HUES48 (cell line): Measurements from ENCODE around the gene ARHGEF19.
"Not testable (repeated sequence)": the region's sequence is repeated elsewhere in the genome, so short reads cannot be mapped to it uniquely, and the experiment has no call there.

Experiments used
- H3K27ac ChIP-seq: one replicate; pipeline ENCODE4 v1.7.0; 2013; ENCODE audit warnings: low read depth, low read length, inconsistent platforms
- H3K27me3 ChIP-seq: 2 replicates; pipeline ENCODE4 v1.6.1; 2013; ENCODE audit warnings: mild to moderate bottlenecking, low read length; ENCODE audit not compliant: control insufficient read depth, insufficient read depth
- H3K36me3 ChIP-seq: 2 replicates; pipeline ENCODE4 v1.6.1; 2013; ENCODE audit warnings: low read length; ENCODE audit not compliant: control insufficient read depth, insufficient read depth
- H3K4me1 ChIP-seq: 2 replicates; pipeline ENCODE4 v1.6.1; 2013; ENCODE audit warnings: mild to moderate bottlenecking, low read length; ENCODE audit not compliant: control insufficient read depth, insufficient read depth
- H3K4me3 ChIP-seq: 2 replicates; pipeline ENCODE4 v1.5.1; 2013; ENCODE audit warnings: mild to moderate bottlenecking, low read depth, low read length
- H3K9ac ChIP-seq: 2 replicates; pipeline ENCODE4 v1.6.1; 2013; ENCODE audit warnings: mild to moderate bottlenecking, low read depth, low read length, moderate library complexity
- H3K9me3 ChIP-seq: 2 replicates; pipeline ENCODE4 v1.6.1; 2013; ENCODE audit warnings: low read length; ENCODE audit not compliant: control insufficient read depth, insufficient read depth

The ARHGEF19 gene

DNA sequence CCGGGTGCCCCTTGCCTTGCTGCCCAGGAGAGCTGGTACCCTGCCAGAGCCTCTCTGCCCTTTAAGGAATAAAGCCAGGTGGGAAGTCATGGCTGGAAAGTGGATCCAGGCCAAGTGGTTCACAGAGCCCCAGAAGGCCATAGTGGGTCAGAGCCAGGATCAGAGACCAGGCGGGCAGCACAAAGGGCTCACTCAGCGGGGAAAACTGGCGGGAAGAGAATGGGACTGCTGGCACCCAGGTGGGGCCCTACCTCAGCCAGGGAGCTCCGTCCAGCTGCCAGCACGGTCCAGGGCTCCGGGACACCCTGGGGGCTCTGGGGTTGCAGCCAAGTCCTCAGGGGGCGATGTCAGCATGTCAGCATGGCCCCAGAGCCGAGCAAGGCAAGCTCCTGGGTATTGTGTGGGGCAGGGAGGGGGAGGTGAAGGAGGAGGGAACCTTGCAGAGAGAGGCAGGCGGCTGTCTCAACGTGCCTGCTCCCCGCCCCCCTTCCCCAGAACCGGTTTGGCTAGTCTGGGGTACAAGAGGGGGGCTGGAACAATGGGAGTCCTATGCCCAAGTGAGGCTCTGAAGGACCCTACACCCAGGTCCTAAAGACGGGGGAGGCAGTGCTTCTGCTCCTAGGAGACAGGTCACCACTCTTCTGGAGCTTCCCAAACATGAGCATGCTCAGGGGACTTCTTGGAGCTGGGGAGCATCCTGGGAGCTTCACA lies at the start of gene ARHGEF19:
Gene ARHGEF19, minus strand, starts transcription at position 402 of the 711 bp plus-strand sequence. CDS start 3,598 bp downstream, outside the sequence.
- peaks cover 9% of the 10 kb centered on the region for H3K27me3 ChIP-seq
- H3K27ac ChIP-seq = peak within 1 kb of the TSS; percentile 63
- H3K4me1 ChIP-seq = peaks cover 40% of the 10 kb centered on the region
- peak within 1 kb of the TSS; percentile 73 for H3K4me3 ChIP-seq
- H3K9me3 ChIP-seq = no peaks in the 10 kb centered on the region
- peak within 1 kb of the TSS; percentile 80 for H3K9ac ChIP-seq
- H3K36me3 ChIP-seq = no peaks in the 10 kb centered on the region

DNA sequence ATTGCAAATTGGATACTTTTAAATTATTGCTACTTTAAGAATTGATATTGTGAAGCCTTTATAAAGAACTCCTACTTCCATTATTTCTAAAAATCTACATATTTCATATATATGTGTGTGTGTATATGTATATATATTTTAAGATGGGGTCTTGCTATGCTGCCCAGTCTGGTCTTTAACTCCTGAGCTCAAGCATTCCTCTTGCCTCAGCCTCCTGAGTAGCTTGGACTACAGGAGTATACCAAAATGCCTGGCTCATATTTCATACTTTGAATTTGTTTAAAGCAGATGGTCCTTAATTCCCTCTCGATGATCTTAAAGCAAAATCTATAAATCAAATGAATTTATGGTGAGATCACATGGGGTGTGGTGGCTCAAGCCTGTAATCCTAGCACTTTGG lies 49.6 kb upstream of the ARHGEF19 start:
- H3K36me3 ChIP-seq = no peaks in the 10 kb centered on the region
- no peaks in the 10 kb centered on the region for H3K4me1 ChIP-seq
- no peak overlapping the region for H3K9ac ChIP-seq
- no peaks in the 10 kb centered on the region for H3K27me3 ChIP-seq
- H3K27ac ChIP-seq = no peak overlapping the region
- H3K4me3 ChIP-seq = no peak overlapping the region
- no peaks in the 10 kb centered on the region for H3K9me3 ChIP-seq

DNA sequence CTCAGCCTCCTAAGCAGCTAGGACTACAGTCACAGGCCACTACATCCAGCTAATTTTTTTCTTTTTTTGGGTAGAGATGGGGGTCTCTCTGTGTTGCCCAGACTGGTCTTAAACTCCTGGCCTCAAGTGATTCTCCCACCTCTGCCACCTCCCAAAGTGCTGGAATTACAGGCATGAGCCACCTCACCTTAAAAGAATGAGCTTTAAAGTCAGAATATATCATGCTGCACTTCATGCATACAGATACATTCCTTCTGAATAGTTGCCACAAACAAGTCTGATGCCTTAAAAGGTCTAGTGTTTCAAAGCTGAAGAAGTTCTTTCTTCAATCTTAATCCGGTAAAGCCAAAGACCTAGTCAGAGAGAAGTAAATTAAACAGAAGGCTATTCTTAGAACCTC lies 48.4 kb upstream of the ARHGEF19 start:
- H3K9ac ChIP-seq = no peak overlapping the region
- peaks cover 9% of the 10 kb centered on the region; the same call in 1 of the 2 replicates for H3K36me3 ChIP-seq
- no peaks in the 10 kb centered on the region for H3K9me3 ChIP-seq
- no peaks in the 10 kb centered on the region for H3K4me1 ChIP-seq
- no peak overlapping the region for H3K27ac ChIP-seq
- no peaks in the 10 kb centered on the region for H3K27me3 ChIP-seq
- H3K4me3 ChIP-seq = no peak overlapping the region

DNA sequence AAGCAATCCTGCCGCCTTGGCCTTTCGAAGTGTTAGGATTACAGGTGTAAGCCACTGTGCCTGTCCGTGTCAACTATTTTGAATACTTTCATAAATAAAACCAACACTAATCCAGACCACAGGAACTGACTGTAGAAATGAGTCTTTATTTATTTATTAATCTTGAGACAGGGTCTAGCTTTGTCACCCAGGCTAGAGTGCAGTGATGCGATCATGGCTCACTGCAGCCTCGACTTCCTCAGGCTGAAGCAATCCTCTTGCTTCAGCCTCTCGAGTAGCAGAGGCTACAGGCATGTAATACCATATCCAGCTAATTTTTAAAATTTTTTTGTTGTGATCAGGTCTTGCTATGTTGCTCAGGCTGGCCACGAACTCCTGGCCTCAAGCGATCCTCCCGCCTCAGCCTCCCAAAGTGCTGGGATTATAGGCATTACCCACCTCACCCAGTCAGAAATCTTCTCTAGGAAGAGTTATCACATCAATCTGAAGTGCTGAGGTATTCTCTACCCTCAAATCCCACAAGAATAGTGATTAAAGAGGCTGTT lies 46.2 kb upstream of the ARHGEF19 start:
- Histone ChIP-seq H3K36me3 (peaks cover 25% of the 10 kb centered on the region), H3K9me3 (no peaks in the 10 kb centered on the region), H3K9ac (no peak overlapping the region), H3K4me1 (no peaks in the 10 kb centered on the region), H3K27ac (no peak overlapping the region), H3K27me3 (no peaks in the 10 kb centered on the region), H3K4me3 (no peak overlapping the region)

DNA sequence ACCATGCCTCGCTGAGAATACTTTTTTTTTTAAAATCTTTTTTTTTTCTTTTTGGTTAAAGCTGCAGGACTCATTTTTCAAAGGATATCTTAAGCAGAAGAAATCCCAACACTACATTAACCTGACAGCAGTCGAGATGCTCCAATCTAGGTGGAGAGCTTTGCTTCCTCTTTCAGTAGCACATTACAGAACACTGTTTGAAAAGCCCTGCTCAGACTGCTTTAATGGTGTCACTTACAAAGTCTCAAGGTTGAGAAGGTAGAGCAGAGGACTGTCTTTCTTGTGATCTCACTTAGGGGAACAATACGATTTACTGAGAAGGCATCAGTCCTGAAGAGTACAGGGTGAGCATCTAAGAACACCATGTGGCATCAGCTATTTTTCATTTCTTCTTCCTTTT lies 45.5 kb upstream of the ARHGEF19 start:
- no peak overlapping the region for H3K4me3 ChIP-seq
- no peak overlapping the region for H3K27ac ChIP-seq
- H3K9ac ChIP-seq = no peak overlapping the region
- peaks cover 32% of the 10 kb centered on the region for H3K36me3 ChIP-seq
- no peaks in the 10 kb centered on the region for H3K4me1 ChIP-seq
- H3K9me3 ChIP-seq = no peaks in the 10 kb centered on the region
- H3K27me3 ChIP-seq = no peaks in the 10 kb centered on the region

DNA sequence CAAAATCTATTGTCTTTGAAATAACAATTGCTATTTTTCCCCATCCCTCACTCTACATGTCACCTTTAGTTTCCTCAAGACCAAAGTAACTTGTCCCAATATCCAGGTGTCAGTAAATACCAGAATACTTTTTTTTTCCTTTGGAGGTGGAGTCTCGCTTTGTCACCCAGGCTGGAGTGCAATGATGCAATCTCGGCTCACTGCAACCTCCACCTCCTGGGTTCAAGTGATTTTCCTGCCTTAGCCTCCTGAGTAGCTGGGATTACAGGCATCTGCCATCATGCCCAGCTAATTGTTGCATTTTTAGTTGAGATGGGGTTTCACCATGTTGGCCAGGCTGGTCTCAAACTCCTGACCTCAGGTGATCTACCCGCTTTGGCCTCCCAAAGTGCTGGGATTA lies 45.1 kb upstream of the ARHGEF19 start:
- peaks cover 36% of the 10 kb centered on the region for H3K36me3 ChIP-seq
- not testable (repeated sequence) for H3K4me1 ChIP-seq, H3K9me3 ChIP-seq, H3K4me3 ChIP-seq, H3K9ac ChIP-seq, H3K27me3 ChIP-seq, H3K27ac ChIP-seq

DNA sequence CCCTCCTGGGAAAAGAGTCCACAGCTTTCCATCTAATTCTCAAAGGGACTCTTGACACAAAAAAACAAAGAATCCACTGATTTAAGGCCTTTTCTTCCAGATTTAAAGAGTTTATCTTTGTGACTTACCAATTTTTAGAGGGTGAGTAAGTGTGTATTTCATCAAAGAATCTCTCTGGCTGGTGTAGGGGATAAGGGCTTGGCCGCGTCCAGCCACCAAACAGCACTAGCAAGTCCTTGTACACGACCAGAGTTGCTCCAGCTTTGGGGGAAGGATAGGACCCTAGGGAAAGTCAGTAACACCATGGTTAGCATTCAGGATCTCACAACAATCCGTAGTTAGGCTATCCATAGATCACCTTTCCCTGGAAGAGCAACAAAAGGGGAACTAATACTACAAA lies 44.0 kb upstream of the ARHGEF19 start:
- H3K4me3 ChIP-seq = no peak overlapping the region
- H3K27me3 ChIP-seq = no peaks in the 10 kb centered on the region
- H3K36me3 ChIP-seq = peaks cover 47% of the 10 kb centered on the region
- no peaks in the 10 kb centered on the region for H3K9me3 ChIP-seq
- no peak overlapping the region for H3K9ac ChIP-seq
- no peak overlapping the region for H3K27ac ChIP-seq
- no peaks in the 10 kb centered on the region for H3K4me1 ChIP-seq

DNA sequence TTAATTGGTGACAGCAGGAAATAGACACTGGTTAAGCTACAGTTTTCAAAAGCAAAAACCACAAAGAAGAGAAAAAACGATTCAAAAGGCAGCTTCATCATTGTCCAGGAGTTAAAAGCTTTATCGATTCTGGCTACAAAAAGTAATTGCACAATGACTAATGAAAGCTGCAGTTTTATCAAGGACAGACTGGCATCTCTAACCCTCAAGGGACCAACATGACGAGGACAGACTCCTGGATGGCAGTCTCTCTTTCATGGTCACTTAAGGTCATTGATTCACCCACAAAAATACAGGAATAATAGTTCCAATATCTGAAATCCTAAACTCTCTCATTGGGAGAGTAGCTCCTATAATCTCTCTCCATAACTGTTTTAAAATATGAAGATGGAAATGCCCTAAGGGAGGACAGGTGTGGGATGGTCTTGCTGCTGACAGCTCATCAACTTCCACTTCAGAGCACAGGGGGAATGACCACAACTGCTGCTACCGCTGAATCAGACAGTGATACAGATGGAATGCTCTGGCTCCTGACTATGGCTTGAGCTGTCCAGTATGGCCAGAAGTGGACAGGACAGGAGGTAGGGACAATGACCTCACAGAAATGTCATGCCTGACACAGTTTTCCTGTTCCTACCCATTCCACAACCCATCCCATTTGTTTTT lies 41.9 kb upstream of the ARHGEF19 start:
- Histone ChIP-seq H3K27me3 (no peaks in the 10 kb centered on the region), H3K4me1 (no peaks in the 10 kb centered on the region), H3K36me3 (peaks cover 64% of the 10 kb centered on the region), H3K4me3 (no peak overlapping the region), H3K9ac (no peak overlapping the region), H3K9me3 (no peaks in the 10 kb centered on the region), H3K27ac (no peak overlapping the region)

DNA sequence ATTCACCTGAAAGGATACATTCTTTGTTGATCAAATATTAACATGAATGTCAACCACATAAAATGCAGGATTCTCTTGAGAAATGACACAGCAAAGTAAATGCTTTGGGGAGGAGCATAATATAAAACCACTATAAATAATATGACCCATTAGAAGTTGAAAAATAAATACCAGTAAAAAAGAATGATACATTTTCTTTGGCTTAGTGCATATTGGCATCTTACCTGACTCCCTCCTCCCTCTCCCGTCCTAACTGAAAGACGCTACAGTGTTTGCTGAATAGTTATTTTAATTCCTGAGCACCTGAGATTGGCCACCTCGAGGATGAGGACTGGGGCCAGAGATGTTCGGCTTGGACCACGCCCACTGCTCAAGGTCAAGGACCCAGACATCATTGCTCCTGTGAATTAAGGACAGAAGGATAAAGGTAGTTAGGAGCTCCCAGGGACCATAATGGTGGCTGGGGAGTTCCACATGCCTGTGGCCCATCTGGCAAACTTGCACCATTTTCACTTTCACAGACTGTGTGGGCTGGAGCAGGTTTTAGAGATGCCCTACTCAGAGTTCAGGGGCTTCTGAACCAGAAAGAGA lies 41.0 kb upstream of the ARHGEF19 start:
- no peak overlapping the region for H3K27ac ChIP-seq
- H3K36me3 ChIP-seq = peaks cover 71% of the 10 kb centered on the region
- no peaks in the 10 kb centered on the region for H3K27me3 ChIP-seq
- no peak overlapping the region for H3K4me3 ChIP-seq
- H3K9me3 ChIP-seq = no peaks in the 10 kb centered on the region
- no peak overlapping the region for H3K9ac ChIP-seq
- H3K4me1 ChIP-seq = no peaks in the 10 kb centered on the region

DNA sequence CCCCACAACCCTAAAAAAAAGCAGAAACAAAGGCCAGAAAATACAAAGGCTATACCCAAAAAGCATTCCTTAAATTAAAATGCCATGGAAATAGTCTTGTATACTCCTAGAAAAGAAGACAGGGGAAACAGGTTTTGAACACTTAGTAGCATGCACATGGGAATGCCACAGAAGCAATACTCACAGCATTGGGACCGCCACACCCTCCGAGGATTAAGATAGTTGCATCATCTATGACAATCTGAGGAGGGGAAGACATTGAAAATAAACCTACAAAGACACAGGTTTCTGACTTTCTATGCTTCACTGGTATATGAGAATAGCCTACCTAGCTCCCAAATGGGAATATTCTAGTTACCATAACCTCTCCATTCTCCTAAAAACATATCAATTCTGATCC lies 40.5 kb upstream of the ARHGEF19 start:
- no peaks in the 10 kb centered on the region for H3K27me3 ChIP-seq
- H3K4me3 ChIP-seq = no peak overlapping the region
- no peak overlapping the region for H3K27ac ChIP-seq
- H3K4me1 ChIP-seq = no peaks in the 10 kb centered on the region
- no peak overlapping the region for H3K9ac ChIP-seq
- H3K9me3 ChIP-seq = no peaks in the 10 kb centered on the region
- H3K36me3 ChIP-seq = peaks cover 71% of the 10 kb centered on the region

DNA sequence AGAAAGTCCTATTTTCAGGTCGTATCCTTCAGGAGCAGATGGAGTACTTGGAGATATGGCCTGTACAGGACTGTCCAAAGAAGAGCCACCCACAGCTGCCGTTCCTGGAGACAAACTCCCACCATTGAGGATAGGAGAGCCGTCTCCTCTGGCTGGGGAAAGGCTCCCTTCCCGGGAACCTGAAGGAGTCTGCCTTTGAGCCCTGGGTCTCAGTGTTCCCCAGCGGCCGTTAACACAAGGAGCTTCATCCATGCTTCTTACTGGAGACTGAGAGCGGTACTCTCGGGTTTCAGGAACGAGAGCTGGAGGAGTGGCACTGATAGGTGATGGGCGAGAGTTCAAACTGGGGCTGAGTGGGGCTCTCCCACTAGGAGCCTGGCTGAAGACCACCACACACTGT lies 38.9 kb upstream of the ARHGEF19 start:
- no peak overlapping the region for H3K4me3 ChIP-seq
- no peak overlapping the region for H3K27ac ChIP-seq
- H3K36me3 ChIP-seq = peaks cover 79% of the 10 kb centered on the region
- no peaks in the 10 kb centered on the region for H3K9me3 ChIP-seq
- H3K27me3 ChIP-seq = no peaks in the 10 kb centered on the region
- no peaks in the 10 kb centered on the region for H3K4me1 ChIP-seq
- no peak overlapping the region for H3K9ac ChIP-seq
